ENCODE data around the gene ACOT11. TPM values are rescaled to one million over a fixed set of nuclear protein-coding genes. Genes with fewer than 3 reads are reported as not detected.
"Not testable (repeated sequence)": the region's sequence is repeated elsewhere in the genome, so short reads cannot be mapped to it uniquely, and the experiment has no call there.

ACOT11 gene
- total and polyA plus RNA-seq, 3 donors from 2014 or later, result 4.9 to 33.8 (median 19.1) TPM

GRCh38 chr1:54510715-54511270 is 37.2 kb upstream of the ACOT11 start:
- H3K9me3 ChIP-seq, result no peaks in the 10 kb centered on the region
- DNase-seq, result peak; percentile 28
- no peaks in the 10 kb centered on the region for H3K4me1 ChIP-seq
- intact Hi-C loops (cut with DNase I; ENCODE audit: low total_unique reads), result no loop called here
- 66 to 83% methylated on average over 2 to 3 of the region's 3 CpGs for WGBS, 2 donors
- no peaks in the 10 kb centered on the region for H3K36me3 ChIP-seq (ENCODE audit: low read depth, missing control alignments)
- H3K27ac ChIP-seq, result no peak overlapping the region
- no peak for TF ChIP-seq CTCF (IDR thresholded peaks at IDR 0.05)
- H3K4me3 ChIP-seq, result no peak overlapping the region
- no peaks in the 10 kb centered on the region for H3K27me3 ChIP-seq

GRCh38 chr1:54513921-54514580 is 34.0 kb upstream of the ACOT11 start:
- H3K27me3 ChIP-seq; intact Hi-C loops (cut with DNase I; ENCODE audit: low total_unique reads); H3K4me1 ChIP-seq; H3K27ac ChIP-seq; H3K9me3 ChIP-seq; H3K36me3 ChIP-seq (ENCODE audit: low read depth, missing control alignments): not testable (repeated sequence)
- H3K4me3 ChIP-seq, result peak overlapping the region in 1 of 2 donors; percentile 44
- WGBS, 2 donors, result 65 to 66% methylated on average over 24 of the region's 24 CpGs
- peak; percentile 87 for DNase-seq

- intact Hi-C loops (cut with DNase I; ENCODE audit: low total_unique reads), result no loop called here
- TF ChIP-seq CTCF (IDR thresholded peaks at IDR 0.05) (no peak), POLR2A (IDR thresholded peaks at IDR 0.05) (no peak)
- no peak overlapping the region for H3K27ac ChIP-seq
- H3K36me3 ChIP-seq (ENCODE audit: low read depth, missing control alignments), result no peaks in the 10 kb centered on the region
- WGBS, 2 donors, result 70 to 78% methylated on average over 3 to 4 of the region's 4 CpGs
- H3K27me3 ChIP-seq, result no peaks in the 10 kb centered on the region
- H3K4me3 ChIP-seq, result no peak overlapping the region
- DNase-seq, result no peak
- H3K9me3 ChIP-seq, result no peaks in the 10 kb centered on the region
- no peaks in the 10 kb centered on the region for H3K4me1 ChIP-seq
Measured at GRCh38 chr1:54516249-54516920, 31.6 kb upstream of the ACOT11 start.

- Histone ChIP-seq H3K4me1 (no peaks in the 10 kb centered on the region), H3K9me3 (no peaks in the 10 kb centered on the region), H3K4me3 (no peak overlapping the region), H3K27me3 (no peaks in the 10 kb centered on the region), H3K27ac (no peak overlapping the region), H3K36me3 (ENCODE audit: low read depth, missing control alignments) (no peaks in the 10 kb centered on the region)
- no peak for DNase-seq
- WGBS, 2 donors, result 84 to 92% methylated on average over 8 to 9 of the region's 9 CpGs
- intact Hi-C loops (cut with DNase I; ENCODE audit: low total_unique reads), result no loop called here
- no peak for TF ChIP-seq CTCF (IDR thresholded peaks at IDR 0.05)
- no peak for TF ChIP-seq POLR2A (IDR thresholded peaks at IDR 0.05)
Measured at GRCh38 chr1:54517496-54517895, 30.5 kb upstream of the ACOT11 start.

GRCh38 chr1:54518489-54518888 is 29.5 kb upstream of the ACOT11 start:
- no peak for DNase-seq
- TF ChIP-seq POLR2A (IDR thresholded peaks at IDR 0.05), result no peak
- WGBS, 2 donors, result 89 to 91% methylated on average over 2 of the region's 2 CpGs
- Histone ChIP-seq H3K27ac (no peak overlapping the region), H3K9me3 (no peaks in the 10 kb centered on the region), H3K27me3 (no peaks in the 10 kb centered on the region), H3K36me3 (ENCODE audit: low read depth, missing control alignments) (no peaks in the 10 kb centered on the region), H3K4me1 (no peaks in the 10 kb centered on the region), H3K4me3 (no peak overlapping the region)
- intact Hi-C loops (cut with DNase I; ENCODE audit: low total_unique reads), result no loop called here
